Stimulated activated CD8-positive, alpha-beta memory T cell treated with anti-CD3 and anti-CD28 coated beads, Interleukin-7, amount 100 ng/mL, for 4 hours (primary cell): ENCODE data around the gene GABRR2.

ENCODE experiments used
- DNase-seq, 2 donors: peaks; one replicate each; pipeline ENCODE4 v3.0.0-alpha.2; 2020; ENCODE audit warnings: low read depth in 2 of 2

The GABRR2 gene

DNA sequence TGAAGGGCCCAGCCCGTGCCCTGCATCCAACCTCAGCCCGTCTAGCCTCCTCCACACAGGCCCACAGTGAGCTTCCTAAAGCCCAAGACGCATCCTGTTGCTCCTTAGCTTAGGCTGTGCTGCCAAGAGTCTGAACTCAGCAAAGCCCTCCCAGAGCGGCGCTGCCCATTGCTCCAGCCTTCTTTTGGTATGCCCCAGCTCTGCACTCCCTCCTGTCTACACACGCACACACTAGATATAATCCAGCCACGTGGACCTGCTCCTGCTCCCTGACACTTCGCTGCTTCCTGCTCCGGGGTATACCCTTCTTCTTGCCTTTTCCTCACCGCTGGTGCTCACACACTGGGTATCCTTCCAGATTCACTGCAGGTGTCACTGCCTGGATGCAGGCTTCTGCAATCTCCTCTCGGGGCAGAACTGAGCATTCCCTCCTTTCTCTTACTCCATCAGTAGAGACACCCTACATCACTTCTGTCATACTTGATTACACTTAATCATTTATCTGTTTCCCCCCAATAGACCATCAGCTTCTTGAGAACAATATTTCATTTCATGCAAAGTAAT is 23.8 kb downstream of the GABRR2 start:
- DNase-seq: no peak

DNA sequence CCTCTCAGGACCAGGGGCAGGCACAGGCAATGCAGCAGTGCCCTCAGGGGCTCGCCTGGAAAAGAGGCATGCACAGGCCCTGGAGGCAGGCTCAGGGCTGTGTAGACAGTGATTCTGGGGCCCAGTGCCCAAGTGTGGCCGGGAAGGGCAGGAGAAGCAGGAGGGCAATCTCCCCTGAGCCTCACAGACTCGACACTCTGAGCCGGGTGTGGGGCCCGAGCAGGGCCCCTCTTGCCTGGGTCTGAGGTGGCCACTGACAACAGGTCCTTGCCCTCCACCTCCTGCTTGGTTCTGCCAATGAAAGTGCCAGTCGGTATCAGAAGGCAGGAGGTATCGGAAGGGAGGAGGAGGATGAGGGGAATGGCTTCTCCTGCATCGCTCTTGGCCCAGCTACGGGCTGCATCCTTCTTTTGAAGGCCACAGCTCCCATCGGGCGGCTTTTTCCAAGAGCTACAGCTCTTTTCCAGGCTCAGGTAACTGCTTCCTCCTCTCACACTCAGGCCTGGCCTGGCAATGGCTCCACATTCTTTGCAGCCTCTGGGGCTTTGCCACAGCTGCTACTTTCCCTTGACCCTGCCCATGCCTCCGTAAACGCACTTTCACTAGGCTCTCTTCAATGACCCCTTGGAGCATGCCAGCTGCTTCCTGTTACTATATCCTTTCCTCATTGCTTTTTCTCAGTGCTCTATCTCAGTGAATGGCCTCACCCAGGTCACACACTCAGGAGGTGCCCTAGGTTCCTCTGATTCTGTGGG is 24.5 kb downstream of the GABRR2 start:
- no peak for DNase-seq

DNA sequence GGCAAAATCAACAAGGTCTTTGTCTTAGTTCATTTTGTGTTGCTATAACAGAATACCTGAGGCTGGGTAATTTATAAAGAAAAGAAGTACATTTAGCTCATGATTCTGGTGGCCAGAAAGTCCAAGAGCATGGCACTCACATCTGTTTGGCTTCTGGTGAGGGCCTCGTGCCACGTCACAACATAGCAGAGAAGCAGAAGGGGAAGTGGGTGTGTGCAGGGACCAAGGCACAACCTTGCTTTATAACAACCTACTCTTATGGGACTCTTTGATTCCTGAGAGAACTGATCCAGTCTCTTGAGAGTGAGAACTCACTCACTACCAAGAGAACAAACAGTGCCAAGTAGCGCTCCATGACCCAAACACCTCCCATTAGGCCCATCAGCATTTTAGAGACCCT is 25.4 kb downstream of the GABRR2 start:
- no peak for DNase-seq

DNA sequence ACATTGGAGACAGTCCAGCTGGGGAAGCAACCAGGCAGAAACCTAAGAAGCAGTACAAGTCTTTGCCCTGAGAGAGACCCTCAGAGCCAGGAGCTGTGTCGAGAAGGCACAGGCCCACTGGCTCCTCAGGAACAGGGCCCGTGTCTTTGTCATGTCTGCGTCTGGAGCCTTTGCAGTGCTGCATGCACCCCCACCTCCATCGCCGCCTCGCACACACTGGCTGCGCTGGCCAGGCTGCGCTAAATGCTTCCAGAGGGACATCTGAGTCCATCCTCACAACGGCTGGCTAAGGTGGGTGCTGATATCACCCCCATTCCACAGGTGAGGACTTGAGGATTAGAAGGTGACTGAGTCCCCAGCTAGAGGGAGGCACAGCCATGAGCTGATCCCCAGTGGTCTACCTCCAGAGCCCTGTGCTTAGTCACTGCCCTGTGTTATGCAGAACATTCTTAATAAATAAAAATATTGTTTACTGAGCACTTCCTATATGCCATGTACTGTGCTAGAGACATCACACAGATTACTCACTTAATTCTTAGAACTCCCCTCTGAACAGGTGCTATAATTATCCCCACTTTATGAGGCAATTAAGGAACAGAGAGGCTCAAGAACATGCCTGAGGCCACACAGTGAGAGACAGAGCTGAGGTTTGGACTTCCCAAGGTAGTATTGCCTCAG is 27.6 kb downstream of the GABRR2 start:
- no peak for DNase-seq

DNA sequence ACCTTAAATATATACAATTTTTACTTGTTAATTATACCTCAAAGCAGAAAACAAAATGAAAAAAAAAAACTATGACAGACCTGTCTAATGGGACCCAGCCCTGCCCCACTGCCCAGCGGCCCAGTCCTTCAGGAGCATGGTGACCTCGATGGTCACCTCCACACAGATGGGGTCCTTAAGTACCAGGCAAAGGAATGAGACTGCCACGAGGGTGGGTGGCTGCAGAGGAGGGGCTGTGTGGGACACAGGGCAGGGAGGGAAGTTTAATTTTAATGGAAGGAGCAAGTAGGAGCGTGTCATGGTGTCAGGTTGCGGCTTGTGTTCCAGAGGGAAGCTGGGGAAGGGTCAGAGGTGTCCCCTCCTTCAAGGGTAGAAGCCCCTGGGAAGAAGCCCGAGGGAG is 28.6 kb downstream of the GABRR2 start:
- DNase-seq: no peak

DNA sequence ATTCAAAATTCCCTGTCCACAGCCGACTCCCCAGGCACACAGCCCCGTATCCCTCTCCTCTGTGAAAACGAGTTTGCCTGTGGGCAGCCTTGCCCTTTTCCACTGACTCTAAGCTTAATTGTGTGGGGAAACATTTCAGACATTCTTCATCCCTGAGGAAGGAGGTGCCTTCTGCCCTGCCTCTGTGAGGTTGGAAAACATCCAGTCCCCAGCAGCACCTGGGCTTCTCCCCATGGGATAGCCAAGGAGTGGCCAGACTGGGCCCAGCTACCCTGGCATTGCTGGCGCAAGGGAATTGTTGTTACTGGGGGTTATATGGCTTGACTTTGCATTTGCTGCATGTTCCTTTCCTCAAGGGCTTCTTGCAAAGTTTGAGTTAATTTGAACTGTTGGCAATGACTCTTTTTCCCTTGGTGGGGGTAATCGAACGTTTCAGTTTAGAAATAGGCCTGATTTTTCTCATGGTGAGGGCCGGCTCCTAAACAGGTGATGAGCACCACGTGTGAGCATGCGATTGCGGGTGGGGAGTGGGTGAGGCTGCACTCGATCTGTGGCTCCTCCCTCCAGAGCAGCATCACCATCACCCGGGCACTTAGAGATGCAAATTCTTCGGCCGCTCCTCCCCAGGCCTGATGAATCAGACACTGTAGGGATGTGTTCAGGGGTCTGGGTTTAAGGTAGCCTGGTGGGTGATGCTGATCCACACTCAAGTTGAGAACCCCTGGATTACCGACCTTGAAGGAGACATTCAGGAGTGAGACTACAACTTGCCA is 29.9 kb downstream of the GABRR2 start:
- DNase-seq: no peak

DNA sequence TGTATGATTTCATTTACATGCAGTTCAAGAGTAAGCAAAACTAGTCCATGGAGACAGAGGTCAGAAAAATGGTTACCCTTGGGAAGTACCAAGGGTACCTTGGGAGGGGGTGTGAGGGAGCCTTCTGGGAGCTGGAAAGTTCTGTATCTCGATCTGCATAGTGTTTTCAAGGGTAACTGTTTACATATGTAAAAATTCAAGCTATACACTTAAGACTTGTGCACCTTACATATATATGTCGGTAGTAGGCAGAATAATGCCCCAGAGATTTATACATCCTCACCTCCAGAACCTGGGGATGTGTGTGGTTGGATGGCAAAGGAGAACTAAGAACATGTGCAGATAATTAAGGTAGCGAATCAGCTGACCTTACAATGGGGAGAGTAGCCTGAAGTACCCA is 31.0 kb downstream of the GABRR2 start:
- no peak for DNase-seq

DNA sequence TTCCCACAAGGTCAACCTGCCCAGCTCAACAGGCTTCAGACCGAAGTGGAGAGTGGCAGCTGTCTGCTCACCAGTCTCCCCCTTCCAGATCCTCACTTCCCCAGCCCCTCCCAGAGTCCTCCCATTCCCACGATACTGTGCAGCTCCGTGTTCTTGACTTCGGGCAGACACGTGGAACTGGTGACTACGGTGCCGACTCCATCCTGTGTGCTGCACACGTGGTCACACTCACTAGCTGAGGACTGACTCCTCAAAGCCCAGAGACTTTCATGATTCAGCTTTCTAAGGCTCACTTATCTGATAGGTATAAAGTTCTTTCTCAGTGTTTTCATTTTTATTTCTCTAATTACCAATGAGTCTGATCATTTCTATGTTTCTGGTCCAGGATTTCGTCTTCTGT is 32.4 kb downstream of the GABRR2 start:
- no peak for DNase-seq

DNA sequence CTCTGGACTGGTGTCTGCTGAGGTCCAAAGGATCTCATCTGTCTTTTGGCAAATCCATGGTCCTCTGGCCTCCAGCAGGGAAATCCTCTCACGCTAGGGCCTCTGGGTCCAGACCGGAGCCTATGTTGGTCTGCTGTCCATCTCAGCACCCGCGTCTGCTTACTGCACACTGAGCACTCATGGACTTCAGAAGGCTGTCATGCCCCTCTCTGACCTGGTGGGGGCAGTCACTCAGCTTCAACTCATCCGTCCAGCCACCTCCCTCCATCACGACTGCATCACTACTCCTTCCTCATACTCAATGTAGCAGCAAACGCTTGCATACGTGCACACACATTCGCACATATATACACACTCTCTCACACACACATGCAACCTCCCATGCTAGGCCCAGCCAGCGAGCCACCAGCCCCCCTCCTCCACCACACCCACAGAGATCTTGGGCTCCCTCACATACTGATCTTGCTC is 33.3 kb downstream of the GABRR2 start:
- DNase-seq: no peak

DNA sequence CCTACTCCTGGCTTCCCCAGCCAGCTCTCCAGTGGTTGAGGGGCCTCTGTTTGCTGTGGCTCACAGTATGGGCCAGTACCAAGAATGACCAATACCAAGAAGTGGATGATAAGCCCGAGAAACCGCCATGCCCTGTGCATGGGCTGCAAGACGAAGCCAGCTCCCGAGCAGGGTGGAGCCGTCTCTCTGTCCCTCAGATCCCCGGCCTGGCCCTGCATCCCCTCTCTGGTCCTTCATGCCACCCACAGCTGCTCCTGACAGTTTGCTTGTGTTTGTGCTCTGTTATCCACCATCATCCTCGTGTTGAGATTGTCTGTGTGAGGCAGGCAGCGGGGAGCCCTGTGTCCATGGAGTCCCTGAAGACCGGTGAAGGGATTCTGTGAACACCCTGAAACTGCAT is 36.1 kb downstream of the GABRR2 start:
- no peak for DNase-seq

DNA sequence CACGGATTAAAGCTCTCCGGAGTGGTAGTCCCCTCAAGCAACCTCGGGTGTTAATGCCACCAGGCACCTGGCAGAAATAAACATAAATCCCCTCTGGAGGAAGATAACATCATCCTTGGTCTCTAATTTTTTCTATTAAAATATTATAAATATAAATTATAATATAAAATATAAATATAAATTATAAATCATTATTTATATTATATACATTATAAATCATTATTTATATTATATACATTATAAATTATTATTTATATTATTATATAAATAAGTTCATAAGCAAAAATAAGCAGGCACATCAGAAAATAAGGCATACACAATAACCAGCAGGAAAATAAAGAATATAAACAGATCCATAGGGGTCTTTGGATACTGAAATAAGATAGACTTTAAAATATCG is 39.2 kb downstream of the GABRR2 start:
- no peak for DNase-seq

DNA sequence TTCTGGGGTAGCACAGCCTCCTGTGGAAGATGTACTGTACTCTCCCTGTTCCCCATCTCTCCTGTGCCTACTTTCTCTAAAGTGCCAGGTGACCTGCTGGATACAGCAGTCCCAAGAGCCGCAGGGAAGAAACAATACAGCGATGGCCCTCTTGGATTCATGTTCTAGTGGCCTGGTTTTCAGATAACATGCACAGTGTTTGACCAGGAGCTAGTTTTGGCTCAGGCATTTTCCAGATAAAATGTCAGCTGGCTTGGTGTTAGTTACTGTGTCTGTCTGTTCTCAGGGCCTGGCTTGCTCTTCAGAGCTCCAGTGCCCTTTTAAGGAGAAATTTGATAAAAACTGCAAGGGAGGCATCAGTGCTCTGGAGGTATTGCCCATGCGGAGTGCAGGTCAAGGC is 41.3 kb downstream of the GABRR2 start:
- no peak for DNase-seq

DNA sequence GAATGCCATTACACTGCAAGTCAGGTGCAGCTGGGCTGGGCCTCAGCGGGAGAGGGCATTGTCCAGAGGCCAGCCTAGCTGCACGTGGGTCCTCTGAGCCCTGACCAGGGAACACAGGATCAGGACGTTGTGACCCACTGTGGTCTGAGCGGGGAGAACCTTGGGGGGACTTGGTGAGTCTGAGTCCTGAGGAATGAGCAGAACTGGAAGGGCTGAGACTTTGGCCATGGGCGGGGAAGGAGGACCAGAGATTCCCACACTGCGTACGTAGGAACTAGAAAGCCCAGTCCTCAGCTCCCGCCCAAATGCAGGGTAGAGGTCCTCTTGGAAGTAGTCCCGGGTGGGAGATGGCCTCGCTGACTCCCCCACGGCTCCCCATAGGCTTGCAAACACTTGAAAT is 42.5 kb downstream of the GABRR2 start:
- no peak for DNase-seq

DNA sequence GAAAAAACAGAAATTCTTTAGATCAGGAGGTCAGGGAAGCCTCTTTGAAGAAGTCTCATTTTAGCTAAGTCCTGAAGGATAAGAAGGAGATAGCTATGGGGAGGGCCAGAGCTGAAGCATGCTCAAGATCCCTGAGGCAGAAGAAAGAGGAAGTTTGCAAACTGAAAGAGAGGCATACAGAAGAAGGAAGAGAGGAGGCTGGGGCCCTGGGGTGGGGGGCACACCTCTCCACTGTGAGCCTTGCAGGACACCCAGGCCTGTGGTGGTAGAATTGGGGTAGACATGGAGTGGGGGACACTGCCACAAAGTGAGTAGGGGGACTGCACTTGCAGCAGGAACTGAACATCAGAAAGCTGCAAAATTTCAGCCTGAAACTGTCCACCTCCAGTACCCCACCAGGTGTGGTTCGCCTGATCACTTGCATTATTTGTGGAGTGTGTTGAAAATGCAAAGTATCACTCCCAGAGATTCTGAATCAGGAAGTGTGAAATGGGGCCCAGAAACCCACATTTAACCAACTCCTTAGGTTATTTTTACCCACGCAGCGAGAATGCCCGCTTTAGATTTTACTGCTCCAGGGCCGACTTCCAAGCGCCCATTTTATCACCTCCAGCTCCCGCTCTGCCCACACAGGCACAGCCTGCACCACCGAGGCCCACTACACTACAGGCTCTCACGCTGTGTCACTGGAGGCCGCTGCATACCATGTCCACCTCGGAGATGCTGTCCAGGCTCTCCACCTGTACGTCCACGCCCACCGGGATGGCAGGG is 44.0 kb downstream of the GABRR2 start:
- no peak for DNase-seq

DNA sequence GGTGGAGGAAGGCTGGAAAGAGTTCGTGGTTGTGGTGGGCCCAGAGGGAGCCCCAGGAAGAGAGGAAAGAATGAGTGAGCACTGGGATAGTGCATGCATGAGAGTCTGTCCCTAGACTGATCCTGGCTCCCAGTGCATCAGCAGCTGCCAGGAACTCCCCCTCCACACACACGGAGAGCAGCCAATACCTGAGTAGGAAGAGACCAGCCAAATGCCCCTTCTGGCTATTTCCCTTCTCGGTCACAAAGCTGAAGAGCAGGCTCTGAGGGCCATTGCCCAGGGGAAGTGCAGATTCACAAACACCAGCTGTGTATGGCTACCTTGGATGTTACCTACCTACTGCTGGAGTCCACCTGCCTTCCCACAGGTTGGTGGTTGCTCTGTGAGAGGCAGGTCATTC is 45.1 kb downstream of the GABRR2 start:
- DNase-seq: no peak

DNA sequence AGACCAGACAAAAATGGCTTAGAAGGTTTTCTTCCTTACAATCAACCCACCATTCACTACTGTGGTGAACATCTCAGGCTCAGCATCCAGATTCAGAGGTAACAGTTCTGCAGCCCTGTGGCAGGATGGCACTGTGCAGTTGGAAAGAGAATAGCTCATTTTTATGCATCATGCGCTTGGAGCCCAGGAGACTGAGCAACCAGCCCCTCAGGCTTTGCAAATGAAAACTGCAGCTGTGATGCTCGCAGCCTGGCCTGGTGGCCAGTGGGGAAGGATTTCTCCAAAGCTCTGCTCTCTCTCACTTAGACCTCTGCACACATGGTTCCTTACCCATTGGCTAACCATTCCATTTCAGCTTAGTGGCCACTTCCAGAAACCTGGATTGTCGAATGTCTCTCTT is 45.8 kb downstream of the GABRR2 start:
- DNase-seq: no peak

DNA sequence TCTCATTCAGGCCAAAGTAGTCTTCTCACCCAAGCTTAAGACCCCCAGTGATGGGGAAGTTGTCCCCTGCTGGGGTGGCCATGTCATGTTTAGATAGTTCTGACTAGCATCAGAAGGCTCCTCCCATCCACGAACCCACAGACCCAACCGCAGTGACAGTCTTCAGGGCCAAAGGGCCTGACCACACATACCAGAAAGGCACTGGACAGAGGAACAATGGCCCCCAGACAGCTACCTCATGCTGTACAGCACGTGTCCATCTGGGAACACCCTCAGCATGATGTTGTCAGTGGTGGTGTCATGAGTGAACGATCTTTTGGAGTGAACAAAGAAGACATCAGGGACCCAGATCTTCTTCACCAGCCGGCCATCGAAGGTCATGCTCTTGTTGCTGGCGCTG is 46.3 kb downstream of the GABRR2 start:
- DNase-seq: no peak

DNA sequence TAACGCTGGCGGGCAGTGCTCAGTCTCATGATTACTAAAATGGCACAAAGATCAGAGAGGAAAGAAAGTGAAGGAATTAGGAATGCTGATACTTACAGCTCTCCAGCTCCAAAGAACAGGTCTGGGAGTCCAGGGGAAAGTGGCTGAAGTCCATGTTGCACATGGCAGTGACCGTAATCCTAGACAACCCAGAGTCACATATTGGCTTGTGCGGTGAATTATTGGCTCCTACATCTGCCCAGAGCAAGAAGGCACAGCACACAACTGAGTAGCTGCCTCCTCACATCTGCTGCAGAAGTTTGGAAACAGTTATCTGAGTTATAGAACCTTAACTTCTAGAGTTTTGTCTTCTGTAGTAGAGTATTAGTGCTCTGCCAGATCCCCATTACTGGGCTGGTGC is 47.2 kb downstream of the GABRR2 start:
- no peak for DNase-seq

DNA sequence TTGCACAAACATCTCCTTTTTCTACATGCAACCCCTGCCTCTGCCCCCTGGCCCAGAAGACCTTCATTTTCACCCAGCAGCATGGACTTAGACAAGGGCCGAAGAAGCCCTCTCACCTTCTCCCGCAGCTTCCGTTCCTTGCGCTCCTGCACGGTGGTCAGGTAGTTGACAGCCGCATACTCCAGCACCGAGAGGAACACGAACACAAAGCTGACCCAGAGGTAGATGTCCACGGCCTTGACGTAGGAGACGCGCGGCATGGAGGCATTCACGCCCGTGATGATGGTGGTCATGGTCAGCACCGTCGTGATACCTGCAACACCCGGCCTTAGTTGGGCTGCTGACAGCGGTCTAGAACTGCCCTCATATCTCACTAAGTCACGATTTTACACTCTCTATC is 50.8 kb downstream of the GABRR2 start:
- DNase-seq: no peak

DNA sequence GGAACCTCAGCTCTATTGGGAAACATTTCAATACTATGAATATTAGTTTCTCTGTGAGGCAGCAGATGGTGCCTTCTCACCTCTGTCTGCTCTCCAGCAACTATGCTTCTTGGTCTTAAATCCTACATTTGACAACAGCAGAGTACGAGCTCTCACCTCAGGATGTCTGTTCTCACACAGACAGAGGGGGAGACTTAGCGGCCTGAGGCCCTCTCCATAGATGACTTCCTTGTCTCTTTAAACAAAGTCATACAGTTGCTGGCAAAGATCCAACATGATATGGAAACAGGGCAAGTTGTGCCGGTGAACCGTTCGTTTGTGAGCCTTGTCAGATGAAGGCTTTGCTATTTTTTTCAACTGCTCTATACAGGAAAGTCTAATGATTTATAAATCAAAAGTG is 54.3 kb downstream of the GABRR2 start:
- DNase-seq: no peak

DNA sequence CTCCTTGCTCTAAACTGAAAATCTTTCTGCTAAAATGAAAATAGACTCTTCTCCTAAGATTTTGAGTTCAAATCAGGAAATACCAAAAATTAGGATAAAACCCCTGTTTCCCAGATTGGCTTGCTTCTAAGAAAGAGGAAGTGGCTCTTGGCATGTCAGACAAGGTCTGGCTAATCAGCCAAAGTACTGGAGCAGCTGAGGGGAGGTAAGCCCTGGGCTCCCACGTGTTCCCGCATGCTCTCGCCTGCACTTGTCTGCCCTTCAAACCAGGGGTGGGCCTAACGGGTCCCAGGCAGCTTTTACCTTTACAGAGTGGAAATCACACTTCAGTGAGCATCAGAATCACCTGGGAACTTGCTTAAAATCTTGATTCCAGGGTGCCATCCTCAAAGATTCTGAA is 54.8 kb downstream of the GABRR2 start:
- no peak for DNase-seq

DNA sequence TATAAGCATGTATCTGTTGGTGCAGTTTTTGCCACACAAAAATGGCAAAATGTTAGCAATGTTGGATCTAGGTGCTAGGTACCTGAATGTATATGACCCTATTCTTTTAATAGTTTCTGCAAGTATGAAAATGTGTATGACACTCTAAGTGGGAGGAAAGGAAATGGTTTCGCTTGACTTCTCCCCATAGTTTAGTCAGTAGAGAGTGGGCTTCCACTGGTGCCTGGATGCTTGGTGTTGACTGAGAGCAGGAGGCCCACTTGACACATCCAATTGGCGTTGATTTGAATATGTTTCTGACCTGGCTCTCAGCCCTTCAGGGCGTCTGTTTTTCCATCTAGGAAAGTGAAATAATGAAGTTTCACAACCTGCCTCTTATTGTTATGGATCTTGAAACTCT is 56.2 kb downstream of the GABRR2 start:
- DNase-seq: no peak
